Parathyroid adenoma (tissue), 2 donors: ENCODE data around the gene C20orf202.
A peak's percentile ranks its signal among the peaks of the same experiment; 100 is the strongest.
"Not testable (repeated sequence)": the region's sequence is repeated elsewhere in the genome, so short reads cannot be mapped to it uniquely, and the experiment has no call there.

Source experiments
- H2AFZ ChIP-seq: fragments of 300-600 bp; sonication (generic); one replicate; pipeline ENCODE4 v1.7.0; 2017; ENCODE audit warnings: antibody characterized with exemption, mild to moderate bottlenecking
- H3K27ac ChIP-seq: fragments of 300-600 bp; sonication (generic); one replicate; pipeline ENCODE4 v1.7.0; 2017
- H3K27me3 ChIP-seq: fragments of 300-600 bp; sonication (generic); one replicate; pipeline ENCODE4 v1.7.0; 2017; ENCODE audit warnings: low read length; ENCODE audit not compliant: control insufficient read depth, insufficient read depth
- H3K36me3 ChIP-seq: fragments of 300-600 bp; sonication (generic); one replicate; pipeline ENCODE4 v1.7.0; 2017; ENCODE audit warnings: low read length; ENCODE audit not compliant: control insufficient read depth, insufficient read depth
- H3K4me1 ChIP-seq: fragments of 300-600 bp; sonication (generic); one replicate; pipeline ENCODE4 v1.7.0; 2017; ENCODE audit warnings: control low read depth
- H3K4me2 ChIP-seq: fragments of 300-600 bp; sonication (generic); one replicate; pipeline ENCODE4 v1.7.0; 2017; ENCODE audit warnings: low read length
- H3K4me3 ChIP-seq: fragments of 300-600 bp; sonication (generic); one replicate; pipeline ENCODE4 v1.7.0; 2017; ENCODE audit warnings: low read depth, low read length
- H3K79me2 ChIP-seq: fragments of 300-600 bp; sonication (generic); one replicate; pipeline ENCODE4 v1.7.0; 2017; ENCODE audit warnings: control low read depth
- H3K9ac ChIP-seq: fragments of 300-600 bp; sonication (generic); one replicate; pipeline ENCODE4 v1.7.0; 2017; ENCODE audit warnings: mild to moderate bottlenecking
- H3K9me3 ChIP-seq: fragments of 300-600 bp; sonication (generic); one replicate; pipeline ENCODE4 v1.7.0; 2017; ENCODE audit warnings: low read length; ENCODE audit not compliant: control insufficient read depth
- CTCF ChIP-seq: fragments of 300-600 bp; sonication (generic); IDR thresholded peaks from one replicate; pipeline ENCODE4 v1.7.0; 2017; ENCODE audit warnings: antibody characterized with exemption, mild to moderate bottlenecking
- donor health status: primary hyperparathyroidism.

Gene C20orf202

DNA sequence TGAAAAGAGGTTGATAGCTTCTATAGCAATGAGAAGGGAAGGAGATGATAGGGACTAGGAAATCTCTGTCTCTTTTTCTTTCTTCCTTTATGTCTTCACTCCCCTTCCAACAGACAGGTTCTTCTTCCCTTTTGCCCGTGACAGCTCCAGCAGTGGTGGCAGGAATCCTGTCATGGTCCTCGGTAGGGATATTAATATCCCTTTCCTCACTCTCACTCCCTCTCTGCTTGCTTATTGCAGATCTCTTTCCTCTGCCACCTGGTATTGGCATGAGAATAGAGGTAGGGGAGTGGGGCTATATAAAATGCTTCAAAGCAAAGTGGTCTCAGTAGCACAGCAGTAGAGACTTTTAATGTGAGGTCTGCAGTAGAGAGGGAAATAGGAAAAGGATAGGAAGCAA lies 42.3 kb downstream of the C20orf202 start:
- H3K79me2 ChIP-seq: no peaks in the 10 kb centered on the region
- no peaks in the 10 kb centered on the region for H3K36me3 ChIP-seq
- H3K4me1 ChIP-seq: no peaks in the 10 kb centered on the region
- H3K9me3 ChIP-seq: no peaks in the 10 kb centered on the region
- no peak for TF ChIP-seq CTCF
- no peak overlapping the region for H3K4me3 ChIP-seq
- peak overlapping the region; percentile 18 for H2AFZ ChIP-seq
- no peak overlapping the region for H3K9ac ChIP-seq
- H3K4me2 ChIP-seq: no peak overlapping the region
- H3K27me3 ChIP-seq: no peaks in the 10 kb centered on the region
- H3K27ac ChIP-seq: no peak overlapping the region

DNA sequence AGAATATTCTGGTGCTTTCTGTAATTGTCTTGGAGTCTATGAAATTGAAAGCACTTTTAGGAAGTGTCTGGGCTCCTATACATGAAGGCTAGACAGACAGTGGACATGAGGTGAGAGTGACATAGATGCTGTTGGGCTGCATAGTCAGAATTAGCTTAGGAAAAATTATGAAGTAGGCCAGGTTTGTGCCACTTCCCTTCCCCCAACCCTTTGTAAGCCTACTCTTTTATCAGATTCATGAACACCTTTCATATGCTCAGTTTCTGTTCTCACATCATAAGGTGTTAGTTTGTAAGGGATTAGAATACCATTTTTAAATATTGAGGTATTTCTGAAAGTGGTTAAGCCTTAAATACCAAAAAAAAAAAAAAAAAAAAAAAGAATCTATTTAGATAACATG lies 44.4 kb downstream of the C20orf202 start:
- Histone ChIP-seq H3K4me2 (no peak overlapping the region), H3K27ac (no peak overlapping the region), H3K4me1 (no peaks in the 10 kb centered on the region), H3K4me3 (no peak overlapping the region), H3K9ac (no peak overlapping the region), H2AFZ (no peak overlapping the region), H3K9me3 (no peaks in the 10 kb centered on the region), H3K36me3 (no peaks in the 10 kb centered on the region), H3K79me2 (no peaks in the 10 kb centered on the region), H3K27me3 (no peaks in the 10 kb centered on the region)
- no peak for TF ChIP-seq CTCF

GRCh38 chr20:1250282-1250681 lies 47.0 kb downstream of the C20orf202 start:
- not testable (repeated sequence) for H3K4me1 ChIP-seq, H3K27me3 ChIP-seq, H2AFZ ChIP-seq, H3K4me3 ChIP-seq, H3K36me3 ChIP-seq, H3K9ac ChIP-seq, H3K27ac ChIP-seq, H3K4me2 ChIP-seq, H3K79me2 ChIP-seq, H3K9me3 ChIP-seq

DNA sequence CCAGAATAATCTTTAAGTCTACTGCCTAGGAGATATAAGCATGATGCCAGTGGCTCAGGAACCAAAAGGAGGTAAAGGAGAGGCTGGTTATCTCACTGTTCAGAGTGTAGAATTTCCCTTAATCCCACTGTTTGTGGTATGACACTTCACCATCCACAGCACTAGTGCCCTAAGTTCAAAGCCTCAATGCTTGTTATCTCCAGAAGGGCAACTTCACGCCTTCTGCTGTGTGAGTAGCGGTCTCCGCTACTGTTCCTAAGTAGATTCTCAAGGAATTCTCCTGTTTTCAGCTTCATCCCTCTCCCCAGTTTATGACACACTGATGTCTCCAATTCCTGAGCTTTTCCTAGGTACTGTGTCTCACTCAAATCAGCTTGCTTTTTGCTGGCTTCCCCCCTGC lies 49.2 kb downstream of the C20orf202 start:
- Histone ChIP-seq H3K27ac (no peak overlapping the region), H3K4me3 (no peak overlapping the region), H3K4me1 (no peaks in the 10 kb centered on the region), H2AFZ (no peak overlapping the region), H3K4me2 (no peak overlapping the region), H3K27me3 (no peaks in the 10 kb centered on the region), H3K79me2 (no peaks in the 10 kb centered on the region), H3K9me3 (no peaks in the 10 kb centered on the region), H3K9ac (no peak overlapping the region), H3K36me3 (no peaks in the 10 kb centered on the region)
- no peak for TF ChIP-seq CTCF

DNA sequence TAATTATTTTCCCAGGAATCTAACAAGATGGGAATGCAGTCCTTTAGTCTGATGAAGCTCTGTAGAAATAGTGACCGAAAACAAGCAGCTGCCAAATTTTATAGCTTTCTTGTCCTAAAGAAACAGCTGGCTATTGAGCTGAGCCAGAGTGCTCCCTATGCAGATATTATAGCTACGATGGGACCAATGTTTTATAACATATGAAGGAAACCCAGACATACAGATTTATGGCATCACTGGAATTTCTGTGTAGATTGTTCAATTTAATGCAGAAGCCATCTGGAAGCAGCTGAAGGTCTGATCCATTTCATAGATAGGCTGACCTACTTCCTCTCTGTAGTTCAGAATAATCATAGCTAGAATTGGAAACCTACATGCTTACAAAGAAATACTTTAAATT lies 51.0 kb downstream of the C20orf202 start:
- H3K79me2 ChIP-seq: no peaks in the 10 kb centered on the region
- TF ChIP-seq CTCF: no peak
- H3K4me2 ChIP-seq: no peak overlapping the region
- H3K27me3 ChIP-seq: no peaks in the 10 kb centered on the region
- H3K27ac ChIP-seq: no peak overlapping the region
- H2AFZ ChIP-seq: no peak overlapping the region
- H3K9ac ChIP-seq: no peak overlapping the region
- H3K4me3 ChIP-seq: no peak overlapping the region
- no peaks in the 10 kb centered on the region for H3K36me3 ChIP-seq
- H3K4me1 ChIP-seq: peaks cover 5% of the 10 kb centered on the region
- no peaks in the 10 kb centered on the region for H3K9me3 ChIP-seq
